Measurements from ENCODE around the gene GGN.
"Not testable (repeated sequence)": the region's sequence is repeated elsewhere in the genome, so short reads cannot be mapped to it uniquely, and the experiment has no call there.

Gene GGN

GRCh38 chr19:38386300-38386970 lies 1.4 kb downstream of the GGN start:
- no peak for DNase-seq

DNA sequence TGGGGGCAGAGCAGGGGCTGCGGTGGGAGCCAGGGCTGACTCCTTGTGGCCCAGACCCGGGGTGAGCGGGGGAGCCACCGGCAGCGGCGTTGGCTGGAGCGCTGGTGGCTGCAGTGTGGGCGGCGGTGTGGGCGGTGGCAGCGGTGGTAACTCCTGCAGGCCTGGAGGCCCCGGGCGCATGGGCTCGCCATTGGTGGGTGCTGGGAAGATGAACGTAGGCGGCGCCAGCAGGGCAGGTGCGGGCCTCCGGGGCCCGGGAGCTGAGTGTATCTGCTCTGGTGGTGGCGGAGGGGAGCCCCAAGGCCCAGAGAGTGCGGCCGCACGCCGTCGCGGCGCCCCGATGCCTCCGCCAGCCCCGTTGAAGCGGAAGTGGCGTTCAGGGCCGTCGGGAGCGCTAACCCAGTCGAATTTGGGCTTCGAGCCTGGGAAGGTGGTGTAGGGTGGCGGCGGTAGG lies 2.0 kb downstream of the GGN start:
- DNase-seq = no peak

- no peak for DNase-seq
These were observed 2.6 kb downstream of the GGN start for GRCh38 chr19:38385057-38385803.

- no peak for DNase-seq
These were observed 3.4 kb downstream of the GGN start for GRCh38 chr19:38384209-38385027.

- DNase-seq = no peak
These were observed 4.1 kb downstream of the GGN start for GRCh38 chr19:38383743-38384142.

DNA sequence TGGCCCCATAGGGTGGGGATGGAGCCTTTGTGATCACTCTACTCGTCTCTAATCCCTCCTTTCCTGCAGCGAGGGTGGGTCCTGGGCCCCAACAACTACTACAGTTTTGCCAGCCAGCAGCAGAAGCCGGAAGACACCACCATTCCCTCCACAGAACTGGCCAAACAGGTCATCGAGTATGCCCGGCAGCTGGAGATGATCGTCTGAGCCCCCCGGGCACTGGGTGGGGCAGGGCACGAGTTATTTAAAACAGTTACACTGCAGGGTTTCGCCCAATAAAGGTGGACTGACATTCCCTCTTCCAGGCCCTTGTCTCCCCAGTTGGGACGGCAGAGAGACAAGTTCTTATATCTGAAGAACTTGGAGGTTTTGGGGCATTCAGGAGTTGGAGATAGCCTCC lies 4.7 kb downstream of the GGN start:
- no peak for DNase-seq

- no peak for DNase-seq
These were observed 6.7 kb downstream of the GGN start for GRCh38 chr19:38381138-38381537.

- no peak for DNase-seq
These were observed 9.0 kb downstream of the GGN start for GRCh38 chr19:38378866-38379265.

DNA sequence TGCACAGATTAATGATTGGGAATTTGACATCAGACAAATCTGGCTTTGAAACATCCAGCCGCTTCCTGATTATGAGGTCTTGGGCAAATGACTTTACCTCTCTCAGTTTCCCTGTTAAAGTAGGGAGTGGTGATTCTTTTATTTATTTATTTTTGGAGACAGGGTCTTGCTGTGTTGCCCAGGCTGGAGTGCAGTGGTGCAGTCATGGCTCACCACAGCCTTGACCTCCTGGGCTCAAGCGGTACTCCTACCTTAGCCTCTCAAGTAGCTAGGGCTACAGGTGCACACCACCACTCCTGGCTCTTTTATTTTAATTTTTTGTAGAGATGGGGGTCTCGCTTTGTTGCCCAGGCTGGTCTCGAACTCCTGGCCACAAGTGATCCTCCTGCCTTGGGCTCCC lies 10.8 kb downstream of the GGN start:
- no peak for DNase-seq

DNA sequence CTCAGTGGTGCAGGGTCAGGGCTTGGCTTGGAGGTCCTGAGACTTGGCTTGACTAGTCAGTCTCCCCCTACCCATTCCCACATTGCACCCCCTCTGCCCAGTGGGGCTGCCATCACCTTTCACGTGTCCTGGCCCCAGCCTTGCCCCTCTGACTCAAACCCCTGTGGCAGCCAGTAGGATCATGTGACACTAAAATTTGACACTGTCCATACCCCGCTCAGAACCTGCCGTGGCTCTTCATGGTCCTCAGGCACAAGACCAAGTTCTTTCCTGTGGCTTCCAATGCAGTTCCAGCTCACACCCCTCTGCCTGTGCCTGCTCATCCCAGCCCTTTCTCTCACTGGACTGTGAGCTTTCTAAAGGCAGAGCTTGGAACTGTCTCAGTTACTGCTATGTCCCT lies 11.3 kb downstream of the GGN start:
- DNase-seq = no peak

- no peak for DNase-seq
These were observed 12.1 kb downstream of the GGN start for GRCh38 chr19:38375748-38376147.

DNA sequence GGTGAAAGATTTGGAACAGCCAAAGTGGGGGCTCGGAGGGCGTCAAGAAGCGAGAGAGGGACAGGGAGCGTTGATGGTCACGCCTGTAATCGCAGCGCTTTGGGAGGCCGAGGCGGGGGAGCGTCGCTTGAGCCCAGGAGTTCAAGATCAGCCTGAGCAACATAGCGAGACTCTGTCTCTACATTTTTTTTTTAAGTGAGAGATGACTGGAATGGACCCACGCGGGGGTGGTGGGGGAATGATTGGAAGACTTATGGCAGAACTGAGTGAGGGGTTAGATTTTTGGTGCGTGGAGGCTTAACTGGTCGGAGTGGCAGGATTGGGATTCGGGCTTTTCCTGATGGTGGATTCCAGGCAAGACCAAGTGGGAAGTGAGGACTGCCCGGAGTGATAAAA lies 12.7 kb downstream of the GGN start:
- DNase-seq = no peak

DNA sequence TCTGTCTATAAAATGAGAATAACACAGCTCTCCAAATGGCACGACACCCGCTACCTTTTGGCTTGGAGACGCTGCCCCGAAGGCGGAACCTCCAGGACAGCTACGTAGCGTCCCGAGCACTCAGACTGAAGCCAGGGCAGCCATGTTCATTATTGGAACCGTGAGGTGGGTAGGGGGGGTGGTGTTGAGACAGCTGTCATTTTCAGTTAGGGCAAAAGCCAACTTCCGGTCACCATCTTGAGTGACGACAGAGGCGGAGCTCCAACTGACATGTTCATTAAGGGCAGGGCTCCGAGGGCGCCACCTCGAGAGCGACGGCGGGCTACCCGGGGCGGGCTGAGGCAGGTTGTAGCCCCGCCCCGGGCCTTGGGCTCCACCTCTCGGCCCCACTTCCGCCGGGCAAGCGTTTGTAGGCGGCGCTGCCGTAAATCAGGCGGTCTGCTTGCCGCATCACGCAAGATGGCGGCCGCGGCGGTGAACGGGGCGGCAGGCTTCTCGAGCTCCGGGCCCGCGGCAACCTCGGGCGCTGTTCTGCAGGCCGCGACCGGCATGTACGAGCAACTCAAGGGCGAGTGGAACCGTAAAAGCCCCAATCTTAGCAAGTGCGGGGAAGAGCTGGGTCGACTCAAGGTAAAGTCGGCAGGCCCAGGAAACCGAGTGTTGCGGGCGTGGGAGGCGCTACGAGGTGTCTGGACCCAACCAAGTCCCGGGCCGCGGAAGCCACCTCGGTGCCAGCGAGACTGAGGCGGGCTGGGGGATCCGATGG lies 13.3 kb downstream of the GGN start, which contains the start of gene PSMD8:
Gene PSMD8, plus strand, starts transcription at position 240 of the 766 bp plus-strand sequence. Its CDS starts 31 bp downstream, at position 271.
- peak; percentile 98 for DNase-seq

GRCh38 chr19:38373907-38374331 lies 13.9 kb downstream of the GGN start:
- no peak for DNase-seq

DNA sequence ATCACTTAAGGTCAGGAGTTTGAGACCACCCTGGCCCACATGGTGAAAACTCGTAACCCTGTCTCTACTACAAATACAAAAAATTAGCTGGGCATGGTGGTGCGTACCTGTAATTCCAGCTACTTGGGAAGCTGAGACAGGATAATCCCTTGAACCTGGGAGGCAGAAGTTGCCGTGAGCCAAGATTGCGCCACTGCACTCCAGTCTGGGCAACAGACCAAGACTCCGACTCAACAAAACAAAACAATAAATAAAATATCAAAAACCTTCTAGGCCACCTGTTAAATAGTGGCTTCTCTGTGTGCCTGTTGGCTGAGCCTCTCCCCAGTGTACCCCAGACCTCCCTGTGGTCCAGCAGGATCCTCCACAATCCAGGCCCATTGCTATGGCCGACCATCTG lies 16.8 kb downstream of the GGN start:
- DNase-seq = no peak

DNA sequence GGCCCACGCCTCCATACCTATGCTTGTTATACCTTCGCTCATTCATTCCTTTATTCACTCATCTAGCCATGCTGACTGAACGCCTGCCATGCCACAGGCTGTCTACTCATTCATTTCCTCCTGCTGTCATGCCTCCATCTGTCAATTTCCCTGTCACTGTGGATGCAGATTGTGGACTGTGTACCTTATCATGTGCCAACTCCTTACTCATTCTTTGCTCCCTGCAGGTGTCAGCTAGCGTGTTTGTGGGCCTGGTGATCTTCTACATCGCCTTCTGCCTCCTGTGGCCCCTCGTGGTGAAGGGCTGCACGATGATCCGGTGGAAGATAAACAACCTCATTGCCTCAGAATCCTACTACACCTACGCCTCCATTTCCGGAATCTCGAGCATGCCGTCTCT lies 17.5 kb downstream of the GGN start:
- no peak for DNase-seq

- DNase-seq = no peak
These were observed 18.2 kb downstream of the GGN start for GRCh38 chr19:38369584-38369983.

- DNase-seq = no peak
These were observed 20.8 kb downstream of the GGN start for GRCh38 chr19:38367041-38367440.

DNA sequence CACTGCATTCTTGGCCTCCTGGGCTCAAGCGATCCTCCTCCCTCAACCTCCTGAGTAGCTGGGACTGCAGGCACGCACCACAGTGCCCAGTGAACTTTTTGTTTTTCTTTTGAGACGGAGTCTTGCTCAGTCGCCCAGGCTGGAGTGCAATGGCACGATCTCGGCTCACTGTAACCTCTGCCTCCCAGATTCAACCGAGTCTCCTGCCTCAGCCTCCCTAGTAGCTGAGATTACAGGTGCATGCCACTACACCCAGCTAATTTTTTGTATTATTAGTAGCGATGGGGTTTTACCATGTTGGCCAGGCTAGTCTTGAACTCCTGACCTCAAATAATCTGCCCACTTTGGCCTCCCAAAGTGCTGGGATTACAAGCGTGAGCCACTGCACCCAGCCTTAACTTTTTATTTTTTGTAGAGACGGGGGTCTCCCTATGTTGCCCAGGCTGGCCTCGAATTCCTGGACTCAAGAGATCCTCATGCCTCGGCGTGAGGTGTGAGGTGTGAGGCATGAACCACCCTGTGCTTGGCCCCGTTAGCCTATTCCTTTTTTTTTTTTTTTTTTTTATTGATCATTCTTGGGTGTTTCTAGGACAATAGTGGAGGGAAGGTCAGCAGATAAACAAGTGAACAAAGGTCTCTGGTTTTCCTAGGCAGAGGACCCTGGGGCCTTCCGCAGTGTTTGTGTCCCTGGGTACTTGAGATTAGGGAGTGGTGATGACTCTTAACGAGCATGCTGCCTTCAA lies 24.7 kb downstream of the GGN start:
- not testable (repeated sequence) for DNase-seq

DNA sequence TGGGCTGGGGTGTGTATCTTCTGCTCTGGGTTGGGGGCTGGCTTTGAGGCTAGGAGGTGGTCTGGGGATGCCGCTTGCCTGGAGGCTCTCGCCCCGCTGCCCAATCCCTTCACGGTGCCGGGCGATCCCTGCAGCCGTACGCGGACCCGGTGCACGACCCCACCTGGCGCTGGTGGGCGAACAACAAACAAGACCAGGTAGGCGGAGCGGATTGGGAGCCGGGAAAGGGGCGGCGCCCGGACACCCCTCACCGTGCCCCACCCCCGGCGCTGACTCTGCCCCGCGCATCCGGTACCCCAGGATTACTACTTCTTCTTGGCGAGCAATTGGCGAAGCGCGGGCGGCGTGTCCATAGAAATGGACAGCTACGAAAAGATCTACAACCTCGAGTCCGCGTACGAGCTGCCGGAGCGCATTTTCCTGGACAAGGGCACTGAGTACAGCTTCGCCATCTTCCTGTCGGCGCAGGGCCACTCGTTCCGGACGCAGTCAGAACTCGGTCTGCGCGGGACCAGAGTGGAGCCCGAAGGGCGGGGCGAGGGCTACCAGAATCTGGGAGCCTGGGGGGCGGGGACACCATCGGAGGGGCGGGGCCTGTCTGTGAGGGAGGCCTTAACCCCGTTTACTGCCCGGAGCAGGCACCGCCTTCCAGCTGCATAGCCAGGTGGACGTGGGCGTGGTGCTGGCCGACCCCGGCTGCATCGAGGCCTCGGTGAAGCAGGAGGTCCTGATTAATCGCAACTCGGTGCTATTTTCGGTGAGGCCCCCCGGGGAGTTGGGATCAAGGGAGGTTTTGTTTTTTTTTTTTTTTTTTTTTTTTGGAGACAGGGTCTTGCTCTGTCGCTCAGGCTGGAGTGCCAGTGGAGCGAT lies 25.5 kb downstream of the GGN start:
- DNase-seq = peak; percentile 55

DNA sequence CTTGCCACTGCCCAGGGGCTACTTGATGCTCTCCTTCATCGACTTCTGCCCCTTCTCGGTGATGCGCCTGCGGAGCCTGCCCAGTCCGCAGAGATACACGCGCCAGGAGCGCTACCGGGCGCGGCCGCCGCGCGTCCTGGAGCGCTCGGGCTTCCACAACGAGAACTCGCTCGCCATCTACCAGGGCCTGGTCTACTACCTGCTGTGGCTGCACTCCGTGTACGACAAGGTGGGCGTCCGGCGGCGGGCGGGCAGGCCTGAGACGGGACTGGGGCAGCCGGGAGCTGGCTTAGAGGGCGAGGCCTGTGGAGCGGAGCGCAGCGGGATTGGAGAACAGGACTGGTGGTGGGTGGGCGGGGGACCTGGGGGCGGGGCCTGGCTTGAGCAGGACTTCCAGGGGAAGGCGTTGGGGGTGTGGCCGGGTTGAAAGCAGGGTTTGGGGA lies 26.2 kb downstream of the GGN start:
- DNase-seq = peak; percentile 46
